Stimulated activated CD8-positive, alpha-beta memory T cell treated with anti-CD3 and anti-CD28 coated beads, Interleukin-7, amount 100 ng/mL, for 1 hour (primary cell): Measurements from ENCODE around the gene KDM6A.
"Not testable (repeated sequence)": the region's sequence is repeated elsewhere in the genome, so short reads cannot be mapped to it uniquely, and the experiment has no call there.

ENCODE experiments used
- DNase-seq, 2 donors: peaks; one replicate each; pipeline ENCODE4 v3.0.0-alpha.2; 2020; ENCODE audit warnings: low read depth in 2 of 2

KDM6A gene

GRCh38 chrX:44889824-44890223, 16.8 kb downstream of the KDM6A start:
- DNase-seq: no peak

- DNase-seq: no peak
Measured at GRCh38 chrX:44890247-44890646, 17.3 kb downstream of the KDM6A start.

GRCh38 chrX:44890687-44891086, 17.7 kb downstream of the KDM6A start:
- not testable (repeated sequence) for DNase-seq

- DNase-seq: no peak
Measured at GRCh38 chrX:44891642-44892041, 18.7 kb downstream of the KDM6A start.

GRCh38 chrX:44896876-44897186, 23.8 kb downstream of the KDM6A start:
- DNase-seq: no peak

- no peak for DNase-seq
Measured at GRCh38 chrX:44897539-44897938, 24.6 kb downstream of the KDM6A start.

- no peak for DNase-seq
Measured at GRCh38 chrX:44898411-44899221, 25.6 kb downstream of the KDM6A start.

GRCh38 chrX:44899946-44900345, 27.0 kb downstream of the KDM6A start:
- DNase-seq: no peak

GRCh38 chrX:44903107-44903506, 30.1 kb downstream of the KDM6A start:
- no peak for DNase-seq

- no peak for DNase-seq
Measured at GRCh38 chrX:44903830-44904530, 31.0 kb downstream of the KDM6A start.

- DNase-seq: no peak
Measured at GRCh38 chrX:44904542-44905115, 31.6 kb downstream of the KDM6A start.

GRCh38 chrX:44906041-44906440, 33.1 kb downstream of the KDM6A start:
- no peak for DNase-seq

GRCh38 chrX:44906542-44906941, 33.6 kb downstream of the KDM6A start:
- no peak for DNase-seq

- DNase-seq: no peak
Measured at GRCh38 chrX:44908153-44908552, 35.2 kb downstream of the KDM6A start.

- no peak for DNase-seq
Measured at GRCh38 chrX:44908827-44909226, 35.8 kb downstream of the KDM6A start.

GRCh38 chrX:44910508-44910907, 37.5 kb downstream of the KDM6A start:
- not testable (repeated sequence) for DNase-seq

- DNase-seq: not testable (repeated sequence)
Measured at GRCh38 chrX:44911074-44911600, 38.1 kb downstream of the KDM6A start.

GRCh38 chrX:44913656-44914531, 40.9 kb downstream of the KDM6A start:
- DNase-seq: no peak

- no peak for DNase-seq
Measured at GRCh38 chrX:44914532-44915198, 41.7 kb downstream of the KDM6A start.

- no peak for DNase-seq
Measured at GRCh38 chrX:44915361-44915868, 42.4 kb downstream of the KDM6A start.

GRCh38 chrX:44918722-44919121, 45.7 kb downstream of the KDM6A start:
- no peak for DNase-seq
